Measurements from ENCODE around the gene IRAK3.
A peak's percentile ranks its signal among the peaks of the same experiment; 100 is the strongest.

IRAK3 gene, protein sequence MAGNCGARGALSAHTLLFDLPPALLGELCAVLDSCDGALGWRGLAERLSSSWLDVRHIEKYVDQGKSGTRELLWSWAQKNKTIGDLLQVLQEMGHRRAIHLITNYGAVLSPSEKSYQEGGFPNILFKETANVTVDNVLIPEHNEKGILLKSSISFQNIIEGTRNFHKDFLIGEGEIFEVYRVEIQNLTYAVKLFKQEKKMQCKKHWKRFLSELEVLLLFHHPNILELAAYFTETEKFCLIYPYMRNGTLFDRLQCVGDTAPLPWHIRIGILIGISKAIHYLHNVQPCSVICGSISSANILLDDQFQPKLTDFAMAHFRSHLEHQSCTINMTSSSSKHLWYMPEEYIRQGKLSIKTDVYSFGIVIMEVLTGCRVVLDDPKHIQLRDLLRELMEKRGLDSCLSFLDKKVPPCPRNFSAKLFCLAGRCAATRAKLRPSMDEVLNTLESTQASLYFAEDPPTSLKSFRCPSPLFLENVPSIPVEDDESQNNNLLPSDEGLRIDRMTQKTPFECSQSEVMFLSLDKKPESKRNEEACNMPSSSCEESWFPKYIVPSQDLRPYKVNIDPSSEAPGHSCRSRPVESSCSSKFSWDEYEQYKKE

DNA sequence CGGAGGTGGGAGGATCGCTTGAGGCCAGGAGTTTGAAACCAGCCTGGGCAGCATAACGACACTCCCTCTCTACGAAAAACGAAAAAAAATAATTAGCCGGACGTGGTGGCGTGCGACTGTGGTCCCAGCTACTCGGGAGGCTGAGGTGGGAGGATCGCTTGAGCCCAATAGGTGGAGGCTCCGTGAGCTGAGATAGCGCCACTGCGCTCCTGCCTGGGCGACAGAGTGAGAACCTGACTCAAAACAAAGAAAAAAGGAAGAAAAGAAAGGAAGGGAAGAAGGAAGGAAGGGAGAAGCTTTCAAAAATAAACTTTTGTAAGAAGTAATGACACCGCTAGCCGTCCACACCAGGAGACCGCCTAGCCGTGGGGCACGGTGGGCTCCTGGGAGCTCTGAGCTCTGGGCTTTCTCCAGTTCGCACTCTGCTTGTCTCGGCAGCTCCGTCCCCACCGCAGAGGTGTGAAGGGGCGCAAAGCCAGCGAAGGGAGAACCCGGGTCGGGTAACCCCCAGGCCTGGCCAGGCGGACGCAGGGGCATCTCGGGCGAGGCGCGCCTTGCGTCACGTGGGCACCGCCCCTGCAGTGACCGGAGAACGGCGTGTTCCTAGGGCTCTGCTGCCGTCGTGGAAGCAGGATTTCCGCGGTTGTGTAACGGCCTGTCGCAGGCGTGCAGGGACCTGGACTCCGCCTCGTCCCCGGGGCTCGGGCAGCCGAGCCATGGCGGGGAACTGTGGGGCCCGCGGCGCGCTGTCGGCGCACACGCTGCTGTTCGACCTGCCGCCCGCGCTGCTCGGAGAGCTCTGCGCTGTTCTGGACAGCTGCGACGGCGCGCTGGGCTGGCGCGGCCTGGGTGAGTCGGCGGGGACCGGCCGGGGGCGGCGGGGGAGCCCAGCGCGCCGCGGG lies at the start of gene IRAK3:
Gene IRAK3 (plus strand): TSS at position 631 of the 902 bp plus-strand sequence. CDS start 86 bp downstream, at position 717.
- peak; percentile 55 to 68 for DNase-seq

DNA sequence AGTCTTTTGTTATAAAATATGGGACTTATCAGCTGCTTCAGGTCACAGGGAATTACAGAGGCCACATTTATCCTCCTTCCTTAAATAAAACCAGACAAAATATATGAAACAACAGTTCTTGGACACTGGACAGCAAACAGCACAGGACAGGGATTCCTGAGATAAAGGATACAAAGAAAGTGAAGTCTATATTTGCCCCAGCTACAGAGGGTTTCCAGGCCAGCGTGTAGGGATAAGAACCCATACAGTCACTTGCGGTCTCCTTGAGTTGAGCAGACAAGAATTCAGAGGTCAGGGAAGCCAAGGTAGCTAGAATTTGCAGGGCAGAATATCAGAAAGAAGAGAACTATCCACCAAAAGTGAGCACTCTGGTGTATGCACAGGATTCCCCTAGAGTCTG lies 49.7 kb upstream of the IRAK3 start:
- DNase-seq: no peak

DNA sequence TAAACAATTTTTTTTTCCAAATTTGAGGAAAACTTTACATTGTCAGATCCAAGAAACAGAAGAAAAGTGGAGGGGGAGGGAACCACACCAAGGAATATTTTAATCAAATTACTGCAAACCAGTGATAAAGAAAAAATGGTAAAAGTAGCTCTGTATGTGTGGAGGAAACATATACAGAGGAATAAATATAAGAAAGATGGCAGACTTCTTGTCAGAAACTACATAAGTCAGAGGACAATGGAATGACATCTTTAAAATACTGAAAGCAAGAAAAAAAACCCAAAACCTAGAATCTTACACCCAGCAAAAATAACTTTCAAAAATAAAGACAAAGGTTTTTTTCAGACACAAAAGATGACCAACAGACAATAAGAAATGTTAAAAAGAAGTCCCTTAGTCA lies 48.3 kb upstream of the IRAK3 start:
- DNase-seq: peak in 1 of 2 experiments; percentile 24

DNA sequence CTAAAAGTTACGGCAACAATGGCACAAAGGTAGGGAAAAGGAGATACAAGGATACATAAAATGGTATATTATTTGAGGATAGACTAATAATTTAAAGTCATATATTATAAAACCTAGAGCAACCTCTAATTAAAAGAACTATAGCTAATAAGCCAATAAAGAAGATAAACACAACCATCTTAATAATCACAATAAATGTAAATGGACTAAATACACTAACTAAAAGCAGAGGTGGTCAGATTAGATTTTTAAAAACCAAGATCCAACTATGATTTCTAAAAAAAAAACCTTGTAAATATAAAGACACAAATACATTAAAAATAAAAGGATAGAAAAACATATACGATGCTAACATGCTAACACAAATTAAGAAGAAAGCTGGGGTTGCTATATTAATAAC lies 47.7 kb upstream of the IRAK3 start:
- DNase-seq: no peak

DNA sequence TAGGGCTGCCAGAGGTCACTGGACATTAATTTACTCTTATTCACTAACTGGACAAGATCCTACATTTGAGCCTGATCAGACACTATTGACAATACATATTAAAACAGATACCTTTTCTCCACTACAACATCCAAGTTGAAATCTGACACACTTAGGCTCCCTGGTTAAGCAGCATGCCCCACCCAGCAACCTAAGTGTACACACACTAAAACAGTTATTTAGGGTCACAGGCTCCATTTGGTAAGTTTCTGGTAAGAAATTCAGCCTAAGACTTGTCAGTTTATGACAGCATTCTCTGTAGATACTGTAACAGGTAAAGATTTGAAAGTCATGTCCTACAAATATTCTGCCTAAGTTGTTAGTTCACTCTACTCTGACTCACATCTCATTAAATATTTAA lies 46.2 kb upstream of the IRAK3 start:
- no peak for DNase-seq

DNA sequence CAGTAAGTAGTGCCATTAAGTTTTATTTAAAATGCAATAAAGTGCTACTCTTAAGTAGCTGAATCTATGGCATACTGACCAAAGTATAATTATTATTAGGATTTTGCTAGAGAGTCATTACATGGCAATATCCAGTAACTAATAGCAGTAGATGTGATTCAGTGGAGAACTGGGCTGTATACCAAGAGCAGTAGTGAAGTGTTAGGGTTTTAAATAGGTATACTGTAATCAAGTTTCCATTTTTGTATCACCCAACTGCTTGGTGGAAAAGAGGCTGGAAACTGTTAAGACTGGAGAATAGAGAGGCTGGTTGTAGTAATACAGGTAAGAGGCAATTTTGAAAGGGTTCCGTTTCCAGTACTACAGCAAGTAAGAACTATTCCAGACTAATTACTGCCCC lies 45.1 kb upstream of the IRAK3 start:
- no peak for DNase-seq

DNA sequence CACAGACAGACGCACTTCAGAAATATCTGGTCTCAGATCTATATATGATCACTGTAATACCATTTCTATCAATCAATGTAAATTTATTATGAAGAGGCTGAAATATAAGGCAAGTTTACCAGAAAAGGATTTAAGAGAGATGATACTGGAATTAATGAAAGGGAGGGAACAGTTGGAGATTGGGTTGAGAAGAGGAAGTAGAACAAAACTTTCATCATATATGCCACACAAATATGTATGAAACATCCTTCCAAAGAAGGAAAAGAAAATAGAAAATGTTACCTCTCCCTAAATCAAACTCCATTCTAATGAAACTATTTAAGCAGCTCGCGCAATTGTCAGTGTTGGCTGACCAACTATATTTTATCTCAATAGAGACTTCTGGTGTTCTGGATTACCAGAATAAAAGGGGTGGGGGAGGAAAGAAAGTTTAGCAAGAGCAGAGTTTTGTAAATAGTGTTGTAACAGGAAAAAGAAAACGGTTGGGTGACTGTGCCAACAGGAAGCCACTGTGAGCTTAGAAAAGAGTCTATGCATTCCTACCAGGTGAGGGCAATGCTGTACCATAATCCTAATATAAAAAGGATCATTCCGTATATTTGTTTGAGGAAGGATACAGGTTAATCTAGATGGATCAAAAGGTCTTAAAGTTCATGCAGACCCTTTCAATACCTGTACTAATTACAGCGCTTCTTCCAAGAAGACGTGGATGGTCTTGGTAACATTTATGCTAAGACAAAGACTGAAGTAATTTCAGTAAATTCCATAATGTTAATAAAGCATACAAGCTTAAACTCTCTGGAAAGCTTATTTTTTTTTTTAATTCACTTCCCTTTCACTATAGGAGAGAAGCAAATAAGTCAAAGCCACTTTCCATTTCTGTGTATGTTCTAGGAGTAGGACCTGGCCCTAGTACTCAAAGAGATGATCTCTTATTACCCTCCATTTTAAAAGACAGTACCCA lies 43.9 kb upstream of the IRAK3 start:
- DNase-seq: peak; percentile 92 to 93

DNA sequence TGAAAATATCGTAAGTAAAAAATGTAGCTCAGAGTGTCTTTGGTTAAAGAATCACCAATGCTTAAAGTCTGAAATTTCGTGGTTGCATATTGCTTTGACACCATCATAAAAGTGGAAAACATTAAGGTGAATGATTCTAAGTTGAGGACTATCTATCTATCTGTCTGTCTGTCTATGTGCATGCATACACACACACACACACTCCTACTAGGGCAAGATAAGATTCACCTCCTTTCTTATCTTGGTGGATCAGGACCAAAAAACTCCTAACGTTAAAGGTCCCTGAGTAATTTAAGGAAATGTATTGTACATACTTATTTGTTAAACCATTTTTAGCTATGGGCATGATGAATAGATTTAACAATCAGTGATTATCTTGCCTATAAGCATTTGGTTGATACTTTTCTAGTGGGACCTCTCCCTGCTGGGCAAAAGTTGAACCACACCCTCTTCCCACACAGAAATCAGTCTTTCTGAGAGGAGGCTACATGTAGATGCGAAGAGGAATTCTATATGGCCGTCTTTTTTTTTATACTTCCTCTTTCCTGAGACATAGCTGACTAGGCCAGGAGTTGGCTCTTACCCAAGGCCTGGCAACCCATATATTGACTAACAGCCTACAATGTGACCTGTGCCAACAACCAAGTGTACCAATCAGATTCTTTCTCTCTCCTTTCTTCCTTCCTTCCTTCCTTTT lies 39.2 kb upstream of the IRAK3 start:
- peak; percentile 24 to 41 for DNase-seq

DNA sequence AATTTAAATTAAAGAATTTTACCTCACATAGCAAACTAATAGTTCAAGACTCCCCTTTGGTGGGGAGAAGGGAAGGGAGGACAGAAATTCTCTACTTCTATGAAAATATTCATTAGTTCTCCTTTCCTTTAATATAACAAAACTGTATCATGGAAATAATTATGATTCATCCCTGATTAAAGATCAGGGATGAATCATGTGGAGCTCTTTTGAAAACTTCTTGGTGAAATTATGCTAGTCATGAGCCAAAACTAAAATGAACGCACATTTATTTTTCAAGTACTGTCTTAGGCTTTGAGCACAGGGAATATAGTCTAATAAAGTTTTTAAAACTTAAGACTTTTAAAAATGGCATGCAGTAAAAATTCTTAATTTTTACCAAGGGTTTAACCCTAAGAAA lies 36.3 kb upstream of the IRAK3 start:
- DNase-seq: no peak

DNA sequence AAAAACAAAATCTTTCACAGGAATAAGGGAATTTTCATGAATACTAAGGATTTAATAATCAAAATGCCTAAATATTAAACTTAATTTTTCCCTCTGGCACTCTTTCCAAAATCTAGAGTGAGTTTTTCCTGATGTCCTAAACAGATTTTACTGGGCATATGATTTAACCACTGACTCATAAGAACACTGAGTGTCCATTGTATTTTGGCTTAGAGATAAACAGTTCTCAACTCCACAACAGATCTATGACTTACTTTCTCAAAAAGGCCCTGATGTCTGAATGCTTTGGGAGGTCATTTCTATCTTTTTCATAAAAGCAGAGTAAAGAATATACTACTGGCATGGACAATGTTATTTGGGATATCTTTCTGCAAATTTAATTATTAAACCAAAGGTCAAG lies 34.2 kb upstream of the IRAK3 start:
- DNase-seq: no peak

DNA sequence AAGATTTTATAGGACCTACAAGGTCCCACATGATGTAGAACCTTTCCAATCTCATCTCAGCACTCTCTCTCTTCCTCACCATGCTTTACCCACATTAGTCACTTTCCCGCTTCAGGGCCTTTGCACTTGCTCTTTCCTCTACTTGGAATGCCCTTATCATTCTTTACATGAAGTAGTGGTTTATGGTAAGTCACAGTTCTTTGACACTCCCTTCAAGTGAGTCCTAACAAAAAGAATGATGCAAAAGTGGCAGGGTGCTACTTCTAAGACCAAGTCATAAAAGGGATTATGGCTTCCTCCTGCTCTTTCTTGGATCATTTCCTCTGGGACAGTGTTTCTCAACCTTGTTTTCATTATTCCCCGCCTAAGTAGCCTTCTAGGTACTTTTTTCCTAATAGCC lies 32.4 kb upstream of the IRAK3 start:
- DNase-seq: no peak

DNA sequence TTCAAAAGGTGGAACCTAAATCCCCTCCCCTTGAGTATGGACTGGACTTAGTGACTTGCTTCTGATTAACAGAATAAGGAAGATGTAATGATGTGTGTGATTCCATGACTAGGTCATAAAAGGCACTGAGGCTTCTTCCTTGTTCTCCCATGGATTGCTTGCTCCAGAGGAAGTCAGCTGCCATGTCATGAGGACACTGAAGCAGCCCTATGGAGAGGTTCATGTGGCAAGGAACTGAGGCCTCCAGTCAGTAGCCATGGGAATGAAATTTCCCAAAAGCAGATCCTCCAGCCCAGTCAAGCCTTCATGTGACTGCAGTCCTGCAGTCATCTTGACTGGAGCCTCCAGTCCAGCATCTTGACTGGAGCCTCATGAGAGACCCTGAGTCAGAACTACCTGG lies 29.9 kb upstream of the IRAK3 start:
- no peak for DNase-seq

DNA sequence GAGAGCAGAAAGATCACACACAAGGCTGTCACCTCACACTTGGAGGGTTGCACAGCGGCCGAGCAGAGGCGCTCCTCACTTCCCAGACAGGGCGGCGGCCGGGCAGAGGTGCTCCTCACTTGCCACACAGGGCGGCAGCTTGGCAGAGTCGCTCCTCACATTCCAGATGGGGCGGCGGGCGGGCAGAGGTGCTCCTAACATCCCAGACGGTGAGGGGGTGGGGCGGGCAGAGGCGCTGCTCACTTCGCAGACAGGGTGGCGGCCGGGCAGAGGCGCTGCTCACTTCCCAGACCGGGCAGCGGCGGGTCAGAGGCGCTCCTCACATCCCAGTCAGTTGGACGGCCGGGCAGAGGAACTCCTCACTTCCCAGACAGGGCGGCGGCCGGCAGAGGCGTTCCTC lies 28.3 kb upstream of the IRAK3 start:
- DNase-seq: no peak

DNA sequence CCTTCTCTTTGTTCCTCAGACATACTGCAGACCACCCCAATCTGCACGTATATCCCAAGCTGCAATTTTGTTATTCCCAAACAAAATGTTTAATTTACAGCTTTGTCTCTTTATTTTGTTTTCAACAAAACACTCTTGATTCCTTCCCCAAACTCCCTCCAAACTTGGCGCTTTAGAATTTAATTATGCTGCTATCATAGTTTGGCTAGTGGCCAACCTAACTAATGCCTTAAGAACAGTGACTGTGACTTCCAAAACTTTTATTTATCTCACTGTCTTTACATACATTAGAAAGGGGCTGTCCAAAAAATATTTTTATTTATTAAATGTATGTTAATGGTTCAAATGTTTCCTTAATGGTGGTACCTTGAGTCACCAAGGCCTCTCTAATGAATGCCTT lies 26.3 kb upstream of the IRAK3 start:
- DNase-seq: no peak

DNA sequence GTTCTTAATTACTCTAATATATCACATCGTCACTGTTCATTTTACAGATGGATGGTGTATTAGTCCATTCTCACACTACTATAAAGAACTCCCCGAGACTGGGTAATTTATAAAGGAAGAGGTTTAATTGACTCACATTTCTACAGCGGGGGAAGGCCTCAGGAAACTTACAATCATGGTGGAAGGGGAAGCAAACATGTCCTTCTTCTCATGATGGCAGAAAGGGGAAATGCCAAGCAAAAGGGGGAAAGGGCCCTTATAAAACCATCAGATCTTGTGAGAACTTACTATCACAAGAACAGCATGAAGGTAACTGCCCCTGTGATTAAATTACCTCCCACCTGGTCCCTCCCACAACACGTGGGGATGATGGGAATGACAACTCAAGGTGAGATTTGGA lies 25.7 kb upstream of the IRAK3 start:
- no peak for DNase-seq

DNA sequence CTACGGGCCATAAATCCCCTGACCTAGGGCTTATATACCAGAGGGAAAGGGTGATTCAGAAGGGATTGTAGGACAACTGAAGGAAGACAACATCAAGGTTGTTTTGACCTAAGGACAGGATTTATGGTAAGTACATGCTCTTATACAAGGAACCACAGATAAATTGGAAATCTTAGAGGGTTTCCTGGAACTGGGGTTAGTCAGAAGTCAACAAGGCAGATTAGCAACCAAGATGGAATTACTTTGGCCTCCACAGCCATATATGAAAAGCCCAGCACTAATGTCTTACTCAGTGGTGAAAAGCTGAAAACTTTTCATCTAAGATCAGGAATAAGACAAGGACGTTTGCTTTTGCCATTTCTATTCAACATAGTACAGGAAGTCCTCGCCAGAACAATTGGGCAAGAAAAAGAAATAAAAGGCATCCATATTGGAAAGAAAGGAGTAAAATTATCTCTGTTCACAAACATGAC lies 24.6 kb upstream of the IRAK3 start:
- DNase-seq: no peak

DNA sequence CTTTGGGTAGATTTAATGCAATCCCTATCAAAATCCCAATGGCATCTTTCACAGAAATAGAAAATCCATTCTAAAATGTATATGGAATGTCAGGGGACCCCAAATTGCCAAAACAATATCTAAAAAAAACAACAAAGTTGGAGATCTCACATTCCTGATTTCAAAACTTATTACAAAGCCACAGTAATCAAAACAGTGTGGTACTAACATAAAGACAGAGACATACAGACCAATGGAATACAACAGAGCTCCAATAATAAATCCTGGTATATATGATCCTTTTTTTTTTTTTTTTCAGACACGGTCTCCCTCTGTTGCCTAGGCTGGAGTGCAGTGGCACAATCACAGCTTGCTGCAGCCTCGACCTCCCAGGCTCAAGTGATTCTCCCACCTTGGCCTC lies 23.9 kb upstream of the IRAK3 start:
- no peak for DNase-seq

DNA sequence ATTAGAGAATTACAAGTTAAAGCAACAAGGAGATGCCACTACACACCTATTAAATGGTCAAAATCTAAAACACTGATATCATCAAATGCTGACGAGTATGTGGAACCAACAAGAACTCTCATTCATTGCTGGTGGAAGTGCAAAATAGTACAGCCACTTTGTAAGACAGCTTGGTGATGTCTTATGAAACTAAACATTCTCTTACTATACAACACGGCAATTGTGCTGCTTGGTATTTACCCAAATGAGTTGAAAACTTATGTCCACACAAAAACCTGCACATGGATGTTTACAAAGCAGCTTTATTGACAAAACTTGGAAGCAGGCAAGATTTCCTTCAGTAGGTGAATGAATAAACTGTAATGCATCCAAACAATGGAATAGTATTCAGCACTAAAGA lies 22.5 kb upstream of the IRAK3 start:
- no peak for DNase-seq

DNA sequence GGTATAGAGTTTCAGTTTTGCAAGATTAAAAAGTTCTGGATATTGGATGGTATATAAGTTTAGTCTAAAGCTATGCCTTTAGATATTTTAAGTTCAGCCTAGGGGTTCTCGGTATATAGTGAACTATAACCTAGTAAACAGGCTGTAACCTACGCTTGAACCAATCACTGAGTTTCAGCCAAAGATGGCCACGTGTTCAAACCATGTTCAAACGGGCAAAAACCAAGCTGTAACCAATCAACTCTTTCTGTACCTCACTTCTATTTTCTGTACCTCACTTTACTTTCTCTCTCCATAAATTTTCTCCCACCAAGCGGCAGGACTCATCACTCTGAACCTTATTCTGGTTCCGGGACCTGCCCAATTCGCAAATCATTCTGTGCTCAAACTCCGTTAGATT lies 20.6 kb upstream of the IRAK3 start:
- DNase-seq: peak; percentile 42 to 47

DNA sequence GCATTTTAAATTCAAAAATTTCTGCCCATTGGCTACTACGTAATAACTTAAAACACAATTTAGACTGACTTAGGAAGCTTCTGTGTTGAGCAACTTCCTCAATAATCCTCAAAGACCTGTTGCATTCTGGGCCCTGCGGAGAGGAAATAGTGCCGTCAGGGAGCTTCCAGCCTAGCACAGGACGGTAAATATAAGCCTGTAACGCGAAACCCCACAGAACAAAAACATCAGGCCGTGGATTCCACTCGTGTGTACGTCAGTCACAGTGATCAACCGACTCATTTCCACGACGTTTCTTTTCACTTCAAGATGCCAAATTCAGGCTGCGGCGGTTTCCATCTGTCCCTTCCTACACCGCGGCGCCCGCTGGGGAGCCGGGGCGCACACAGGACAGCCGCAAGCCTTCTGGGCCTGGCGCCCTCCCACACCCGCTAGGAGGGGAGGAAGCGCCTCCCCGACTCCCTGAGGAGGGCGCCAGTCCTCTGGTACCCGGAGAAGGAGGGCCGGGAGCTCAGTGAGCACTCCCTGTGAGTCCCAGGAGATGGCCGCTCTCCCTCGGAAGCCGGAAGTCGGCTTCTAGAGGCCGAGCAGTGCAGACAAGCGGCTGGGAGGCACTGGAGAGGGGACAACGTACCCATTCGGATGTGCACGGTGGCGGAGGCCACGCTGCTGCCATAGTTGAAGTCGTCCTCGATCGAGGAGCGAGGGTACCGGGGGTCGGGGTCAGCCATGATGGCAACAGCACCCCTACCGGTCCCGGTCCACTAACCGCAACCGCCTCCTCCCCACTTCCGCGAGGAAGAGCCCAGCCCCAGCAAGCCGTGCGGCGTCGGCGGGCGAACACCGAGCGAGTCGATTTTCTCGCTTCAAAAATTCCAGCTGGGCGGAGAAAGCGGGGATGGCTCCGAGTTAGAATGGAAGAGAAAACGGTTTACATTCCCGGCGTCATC lies 19.5 kb upstream of the IRAK3 start, which contains the start of gene TMBIM4:
Gene TMBIM4 (minus strand): TSS at position 776 of the 950 bp plus-strand sequence. CDS start 45 bp downstream, at position 731.
- DNase-seq: peak; percentile 95 to 96

Data from AML-193 (cell line).